SU-DHL-6 (cell line): ENCODE measurements around the gene CFAP410.

Experiments used
- EZH2phosphoT487 ChIP-seq: fragments of 200-600 bp; sonication (generic), shearing (Covaris generic); conservative IDR thresholded peaks from 2 replicates; pipeline ENCODE4 v1.6.1; 2018; ENCODE audit warnings: mild to moderate bottlenecking, antibody characterized with exemption, low read length, moderate library complexity, mixed read lengths
- TF ChIP-seq, protein P1 (sequence below): fragments of 200-600 bp; sonication (generic); IDR thresholded peaks from one replicate; pipeline ENCODE4 v1.5.1; 2017; ENCODE audit warnings: antibody characterized with exemption, mild to moderate bottlenecking, low read length, moderate library complexity; ENCODE audit not compliant: insufficient read depth, poor library complexity, severe bottlenecking

GRCh38 chr21:44327603-44327974, 11.6 kb downstream of the CFAP410 start:
- TF ChIP-seq, protein P1, sequence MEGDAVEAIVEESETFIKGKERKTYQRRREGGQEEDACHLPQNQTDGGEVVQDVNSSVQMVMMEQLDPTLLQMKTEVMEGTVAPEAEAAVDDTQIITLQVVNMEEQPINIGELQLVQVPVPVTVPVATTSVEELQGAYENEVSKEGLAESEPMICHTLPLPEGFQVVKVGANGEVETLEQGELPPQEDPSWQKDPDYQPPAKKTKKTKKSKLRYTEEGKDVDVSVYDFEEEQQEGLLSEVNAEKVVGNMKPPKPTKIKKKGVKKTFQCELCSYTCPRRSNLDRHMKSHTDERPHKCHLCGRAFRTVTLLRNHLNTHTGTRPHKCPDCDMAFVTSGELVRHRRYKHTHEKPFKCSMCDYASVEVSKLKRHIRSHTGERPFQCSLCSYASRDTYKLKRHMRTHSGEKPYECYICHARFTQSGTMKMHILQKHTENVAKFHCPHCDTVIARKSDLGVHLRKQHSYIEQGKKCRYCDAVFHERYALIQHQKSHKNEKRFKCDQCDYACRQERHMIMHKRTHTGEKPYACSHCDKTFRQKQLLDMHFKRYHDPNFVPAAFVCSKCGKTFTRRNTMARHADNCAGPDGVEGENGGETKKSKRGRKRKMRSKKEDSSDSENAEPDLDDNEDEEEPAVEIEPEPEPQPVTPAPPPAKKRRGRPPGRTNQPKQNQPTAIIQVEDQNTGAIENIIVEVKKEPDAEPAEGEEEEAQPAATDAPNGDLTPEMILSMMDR, result no peak
- no peak for TF ChIP-seq EZH2phosphoT487
